ENCODE results near the gene TRUB1. TPM values are rescaled to one million over a fixed set of nuclear protein-coding genes. Genes with fewer than 3 reads are reported as not detected.

Gene TRUB1
- total RNA-seq, 1 donor, result 31.8 TPM

GRCh38 chr10:114953047-114953446, 15.1 kb downstream of the TRUB1 start:
- DNase-seq (ENCODE audit: low read depth), result no peak
- no peak overlapping the region for H3K4me3 ChIP-seq (ENCODE audit: low read depth, low read length)
- no peak for TF ChIP-seq CTCF (IDR thresholded peaks at IDR 0.05; ENCODE audit: insufficient read depth, low read length)

- DNase-seq (ENCODE audit: low read depth), result no peak
- TF ChIP-seq CTCF (IDR thresholded peaks at IDR 0.05; ENCODE audit: insufficient read depth, low read length), result no peak
Measured at GRCh38 chr10:114955984-114956383, 18.0 kb downstream of the TRUB1 start.

GRCh38 chr10:114956466-114956865, 18.5 kb downstream of the TRUB1 start:
- H3K4me3 ChIP-seq (ENCODE audit: low read depth, low read length), result no peak overlapping the region
- peak; percentile 34 for DNase-seq (ENCODE audit: low read depth)
- TF ChIP-seq CTCF (IDR thresholded peaks at IDR 0.05; ENCODE audit: insufficient read depth, low read length), result no peak

More at GRCh38 chr10:114955984-114956383, 18.0 kb downstream of the TRUB1 start:
- no peak overlapping the region for H3K4me3 ChIP-seq (ENCODE audit: low read depth, low read length)

- H3K4me3 ChIP-seq (ENCODE audit: low read depth, low read length), result no peak overlapping the region
- no peak for DNase-seq (ENCODE audit: low read depth)
- no peak for TF ChIP-seq CTCF (IDR thresholded peaks at IDR 0.05; ENCODE audit: insufficient read depth, low read length)
Measured at GRCh38 chr10:114957122-114957521, 19.1 kb downstream of the TRUB1 start.

GRCh38 chr10:114957673-114958072, 19.7 kb downstream of the TRUB1 start:
- peak; percentile 38 for DNase-seq (ENCODE audit: low read depth)
- no peak for TF ChIP-seq CTCF (IDR thresholded peaks at IDR 0.05; ENCODE audit: insufficient read depth, low read length)

GRCh38 chr10:114962441-114962840, 24.4 kb downstream of the TRUB1 start:
- DNase-seq (ENCODE audit: low read depth), result no peak
- H3K4me3 ChIP-seq (ENCODE audit: low read depth, low read length), result no peak overlapping the region
- TF ChIP-seq CTCF (IDR thresholded peaks at IDR 0.05; ENCODE audit: insufficient read depth, low read length), result no peak

More at GRCh38 chr10:114957673-114958072, 19.7 kb downstream of the TRUB1 start:
- no peak overlapping the region for H3K4me3 ChIP-seq (ENCODE audit: low read depth, low read length)

GRCh38 chr10:114963908-114964307, 25.9 kb downstream of the TRUB1 start:
- no peak for DNase-seq (ENCODE audit: low read depth)
- H3K4me3 ChIP-seq (ENCODE audit: low read depth, low read length), result no peak overlapping the region
- no peak for TF ChIP-seq CTCF (IDR thresholded peaks at IDR 0.05; ENCODE audit: insufficient read depth, low read length)
